GM18520 (cell line): ENCODE measurements around the gene SPHK2.
A peak's percentile ranks its signal among the peaks of the same experiment; 100 is the strongest.

ENCODE experiments used
- ATAC-seq: cut with Tn5 transposase; IDR thresholded peaks from one replicate; pipeline ENCODE4 v1.9.1; 2021; ENCODE audit not compliant: unreplicated experiment

SPHK2 gene

GRCh38 chr19:48635966-48636858, 16.9 kb downstream of the SPHK2 start:
- ATAC-seq, result no peak

DNA sequence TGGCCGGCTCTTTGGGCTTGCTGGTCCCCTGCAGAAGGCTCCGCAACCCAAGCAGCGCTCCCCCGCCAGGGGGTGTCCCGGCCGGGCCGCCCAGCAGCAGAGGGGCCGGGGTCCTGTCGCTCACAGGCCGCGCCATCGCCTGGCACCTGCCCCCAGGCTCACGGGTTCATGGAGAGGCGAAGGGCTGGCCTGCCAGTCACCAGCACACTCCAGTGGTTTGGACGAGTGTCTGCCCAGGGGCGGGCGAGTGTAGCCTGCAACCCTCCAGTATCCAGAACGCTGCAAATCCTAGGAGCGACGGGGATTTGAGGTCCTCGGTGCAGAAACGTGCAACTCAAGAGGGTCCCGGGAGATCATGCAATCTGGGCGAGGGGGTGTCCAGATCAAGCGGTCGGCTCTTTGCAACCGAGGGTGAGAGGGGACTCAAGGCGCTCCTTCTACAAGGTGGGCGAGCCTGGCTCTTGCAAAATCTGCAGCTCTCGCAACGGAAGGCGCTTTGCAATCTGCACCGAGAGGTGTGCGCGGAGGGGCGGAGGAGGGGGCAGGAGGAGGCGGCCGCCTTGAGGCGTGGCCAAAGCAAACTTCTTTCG, 17.6 kb downstream of the SPHK2 start, which contains the start of gene DBP:
DBP (minus strand) TSS at position 521 of the 590 bp plus-strand sequence; CDS start at position 136, 385 bp downstream.
- ATAC-seq, result no peak

GRCh38 chr19:48637449-48637947, 18.2 kb downstream of the SPHK2 start:
- peak; percentile 75 for ATAC-seq

DNA sequence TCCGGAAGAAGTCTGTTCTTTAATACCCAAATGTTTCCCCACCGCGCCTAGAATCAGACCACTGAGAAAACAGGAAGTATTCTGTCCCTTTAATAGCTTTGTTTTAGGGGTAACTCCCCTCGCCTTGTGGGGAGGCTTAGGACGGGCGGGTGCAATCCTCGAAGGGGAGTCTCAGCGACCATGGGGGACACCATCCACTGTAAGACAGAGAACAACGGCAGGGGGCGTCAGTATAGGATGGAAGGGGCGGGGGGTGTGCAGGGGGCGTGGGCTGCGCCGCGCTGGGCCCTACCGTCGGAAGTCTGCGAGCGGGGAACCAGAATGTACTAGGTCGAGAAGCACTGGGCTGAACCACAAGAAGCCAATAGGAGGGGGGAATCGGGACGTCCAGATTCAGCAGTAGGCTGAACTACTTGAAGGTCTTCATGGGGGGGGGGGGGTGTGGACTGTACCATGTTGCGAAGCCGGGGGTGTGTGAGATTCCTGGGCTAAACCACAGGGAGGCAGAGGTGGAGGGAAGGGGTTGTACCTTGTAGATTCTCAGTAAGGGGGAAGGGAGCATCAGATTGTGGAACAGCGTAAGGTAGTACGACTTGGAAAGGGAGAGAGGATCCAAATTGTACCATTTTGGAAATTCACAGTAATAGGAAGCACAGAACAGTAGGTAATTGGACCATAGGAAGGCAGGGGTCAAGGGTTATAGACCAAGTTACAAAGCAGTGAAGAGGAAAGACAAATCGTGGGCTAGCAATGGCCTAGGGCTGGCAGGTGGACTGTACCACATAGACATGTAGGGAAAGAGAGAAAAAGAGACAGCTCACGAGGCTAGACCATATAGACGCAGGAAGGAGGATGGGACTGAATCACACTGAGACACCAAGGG, 18.9 kb downstream of the SPHK2 start:
- ATAC-seq, result peak; percentile 8

DNA sequence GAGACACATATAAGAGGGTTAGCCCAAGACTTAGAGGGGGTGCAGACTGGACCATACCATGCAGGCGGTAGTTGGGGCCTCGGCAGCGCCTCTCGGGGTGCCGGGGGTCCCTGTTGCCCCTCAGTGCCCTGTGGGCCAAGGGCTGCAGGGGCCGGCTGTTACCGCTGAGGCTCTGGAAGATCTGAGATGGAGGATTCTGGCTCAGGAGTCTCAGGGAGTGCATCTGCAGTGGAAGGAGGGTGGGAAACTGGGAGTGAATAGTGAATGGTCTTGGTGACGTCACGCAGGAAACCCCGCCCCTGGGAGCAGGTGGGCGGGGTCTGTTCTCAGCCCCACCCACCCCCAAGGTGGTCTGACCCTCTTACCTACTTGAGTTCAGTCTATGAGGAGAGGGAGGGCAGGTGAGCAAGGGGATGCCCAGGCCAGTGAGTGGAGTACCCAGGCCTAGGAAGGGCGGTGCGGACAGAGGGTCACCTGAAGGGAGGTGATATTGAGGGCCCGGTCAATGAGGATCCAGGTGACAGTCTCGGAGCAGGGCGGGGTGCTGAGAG, 19.6 kb downstream of the SPHK2 start:
- ATAC-seq, result no peak

DNA sequence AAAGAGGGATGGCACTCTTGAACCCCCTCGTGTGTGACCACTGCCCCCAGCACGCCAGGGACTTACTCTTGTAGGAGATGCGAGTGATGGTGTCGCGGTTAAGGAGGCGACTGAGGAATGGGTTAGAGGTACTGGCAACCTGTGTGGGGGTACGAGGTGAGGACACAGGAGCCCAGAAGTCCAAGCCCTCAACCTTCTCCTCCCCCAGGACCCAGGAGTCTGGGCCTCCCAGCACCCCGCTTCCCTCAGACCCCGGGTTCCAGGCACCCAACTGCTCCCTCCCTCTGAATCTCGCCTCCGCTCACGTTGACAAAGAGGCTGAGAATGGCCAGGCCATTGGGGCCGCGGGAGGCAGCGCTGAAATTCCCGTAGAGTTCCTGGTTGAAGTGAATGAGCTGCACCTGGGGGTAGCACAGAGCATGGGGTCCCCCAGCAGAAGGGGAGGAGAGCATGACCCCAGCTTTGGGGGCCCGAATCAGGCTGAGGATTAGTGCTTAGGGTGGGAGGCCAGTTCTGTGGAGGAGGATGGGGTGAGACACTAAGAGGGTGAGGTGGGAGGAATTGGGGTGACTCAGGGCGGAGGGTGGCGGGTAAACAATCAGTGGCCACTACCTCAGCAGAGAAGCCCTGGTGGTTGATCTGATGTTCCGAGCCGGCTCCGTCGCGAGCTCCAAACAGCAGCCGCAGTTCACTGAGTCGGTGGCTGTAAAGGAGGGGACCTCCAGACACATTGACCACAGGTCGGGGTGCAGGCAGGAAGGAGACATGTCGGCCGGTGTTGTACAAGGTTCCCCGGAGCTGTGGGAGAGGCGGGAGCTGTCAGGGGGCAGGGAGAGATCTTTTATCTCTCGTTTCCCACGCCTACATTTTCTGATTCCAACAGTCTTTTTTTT, 20.4 kb downstream of the SPHK2 start:
- no peak for ATAC-seq

DNA sequence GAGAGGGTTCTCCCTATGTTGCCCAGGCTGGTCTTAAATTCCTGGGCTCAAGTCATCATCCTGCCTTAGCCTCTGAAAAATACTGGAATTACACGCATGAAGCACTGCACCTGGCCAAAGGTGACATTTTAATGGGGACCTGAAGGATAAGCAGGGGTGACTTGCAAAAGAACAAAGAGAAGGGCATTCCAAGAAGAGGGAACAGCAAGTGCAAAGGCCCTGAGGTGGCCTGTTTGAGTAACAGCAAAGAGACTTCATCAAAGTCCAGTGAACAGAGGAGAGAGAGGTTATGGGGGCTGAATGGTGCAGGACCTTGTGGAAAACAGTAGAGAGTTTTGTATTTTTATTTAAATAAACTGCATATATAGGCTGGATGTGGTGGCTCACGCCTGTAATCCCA, 22.5 kb downstream of the SPHK2 start:
- no peak for ATAC-seq

GRCh38 chr19:48642862-48643261, 23.6 kb downstream of the SPHK2 start:
- no peak for ATAC-seq

GRCh38 chr19:48644355-48644754, 25.0 kb downstream of the SPHK2 start:
- no peak for ATAC-seq

DNA sequence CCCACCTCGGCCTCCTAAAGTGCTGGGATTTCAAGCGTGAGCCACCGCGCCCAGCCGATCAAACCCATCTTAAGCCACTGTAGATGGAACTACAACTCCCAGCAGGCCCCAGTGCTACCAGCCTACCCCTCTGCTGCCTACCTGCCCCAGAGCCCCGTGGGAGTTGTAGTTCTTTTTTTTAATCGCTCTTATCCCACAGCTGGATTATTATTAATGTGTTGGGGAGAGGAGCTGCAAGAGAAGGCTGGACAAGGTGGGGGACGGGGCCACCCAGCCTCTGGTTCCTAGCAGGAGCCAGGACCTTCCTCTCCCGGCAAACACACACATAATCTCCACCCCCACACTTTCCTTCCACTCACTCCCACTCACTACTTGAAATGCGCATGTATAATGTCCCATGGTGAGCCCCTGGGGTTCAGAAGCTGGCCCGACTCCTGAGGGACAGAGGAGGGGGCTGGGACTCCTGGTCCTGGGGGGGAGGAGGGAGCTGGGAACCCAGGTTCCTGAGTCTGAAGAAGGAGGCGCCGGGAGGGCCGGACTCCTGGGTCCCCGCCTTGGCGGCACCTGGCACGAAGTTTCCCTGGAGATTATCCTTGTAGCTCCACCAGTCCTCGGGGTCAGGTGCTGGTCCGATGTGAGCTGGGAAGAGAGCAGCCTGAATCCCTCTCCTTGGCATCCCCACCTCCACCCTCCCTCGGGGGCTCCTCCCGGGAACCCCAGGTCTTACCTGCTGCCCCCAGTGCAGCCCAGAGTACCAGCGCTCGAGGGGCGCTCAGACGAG, 25.7 kb downstream of the SPHK2 start:
- no peak for ATAC-seq

DNA sequence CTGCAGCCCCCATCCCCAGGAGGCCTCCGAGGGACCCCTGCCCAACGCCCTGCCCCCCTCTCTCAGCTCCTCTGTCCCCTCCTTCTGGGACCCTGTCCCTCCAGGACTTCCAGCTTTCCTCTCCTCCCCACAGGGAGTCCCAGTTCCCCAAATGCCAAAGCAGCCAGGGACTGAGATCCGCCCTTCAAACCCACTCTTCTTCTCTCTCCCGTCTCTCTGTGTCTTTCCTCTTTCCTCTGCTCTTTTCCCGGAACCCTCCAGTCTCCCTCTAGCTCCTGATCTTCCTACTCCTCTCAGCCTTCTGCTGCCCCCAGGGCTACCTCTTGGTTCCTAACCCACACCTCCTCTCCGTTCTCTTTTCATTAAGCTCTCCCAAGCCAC, 26.3 kb downstream of the SPHK2 start:
- no peak for ATAC-seq

DNA sequence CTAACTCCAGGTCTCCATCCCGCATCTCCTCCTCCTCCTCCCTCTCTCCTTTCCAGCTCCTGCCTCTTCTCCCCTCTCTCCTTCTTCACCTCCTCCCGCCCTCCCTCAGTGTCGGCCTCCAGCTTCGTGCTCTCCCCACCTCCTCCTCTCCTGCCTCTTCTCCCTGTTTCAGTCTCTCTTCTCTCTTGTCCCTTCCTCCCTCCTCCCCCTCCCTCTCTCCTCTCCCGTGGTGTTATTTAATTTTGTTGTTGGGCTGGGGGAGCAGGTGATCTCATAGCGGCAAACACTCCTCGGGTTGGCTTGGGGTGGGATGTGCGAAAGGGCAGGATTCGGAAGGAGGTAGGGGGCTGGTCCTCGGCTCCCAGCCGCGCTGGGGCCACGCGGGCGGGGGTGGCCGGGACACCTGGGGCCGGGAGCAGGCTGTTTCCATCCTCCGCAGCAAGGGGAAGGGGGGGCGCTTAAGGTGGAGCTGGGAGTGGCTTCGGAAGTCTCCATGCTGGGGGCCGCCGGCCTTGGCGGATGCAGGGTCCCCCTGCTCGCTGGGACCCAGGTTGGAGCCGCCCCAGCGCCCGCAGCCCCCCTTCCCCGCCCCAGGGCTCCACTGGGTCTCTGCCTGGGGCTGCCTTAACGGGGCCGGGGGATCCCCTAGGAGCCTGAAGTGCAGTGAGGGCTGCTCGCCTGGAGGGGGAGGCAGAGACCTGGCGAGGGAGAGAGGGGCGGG, 26.9 kb downstream of the SPHK2 start, which contains the start of gene CA11:
CA11 (minus strand) TSS at position 187 of the 721 bp plus-strand sequence. CDS start 555 bp downstream, outside the sequence.
- peak; percentile 57 for ATAC-seq

DNA sequence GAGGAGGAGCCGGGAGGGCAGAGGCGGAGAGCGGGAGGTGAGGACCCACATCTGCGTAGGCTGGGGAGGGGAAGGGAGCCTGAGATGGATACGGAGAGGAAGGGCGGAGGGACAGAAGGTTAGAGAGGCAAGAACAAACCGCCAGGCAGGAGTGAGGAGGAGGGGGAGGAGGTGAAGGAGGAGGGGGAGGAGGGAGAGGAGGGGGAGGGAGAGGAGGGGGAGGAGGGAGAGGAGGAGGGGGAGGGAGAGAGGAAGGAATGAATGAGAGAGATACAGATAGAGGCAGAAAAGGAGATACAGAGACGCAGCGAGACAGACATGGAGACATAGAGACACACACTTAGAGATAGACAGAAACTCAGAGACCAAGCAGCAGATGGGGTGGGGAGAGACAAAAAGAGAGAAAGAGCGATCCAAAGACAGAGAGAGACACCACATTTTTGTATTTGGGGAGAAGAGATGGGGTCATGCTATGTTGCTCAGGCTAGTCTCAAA, 27.5 kb downstream of the SPHK2 start:
- ATAC-seq, result no peak

- ATAC-seq, result no peak
Observed at GRCh38 chr19:48648134-48648533, 28.8 kb downstream of the SPHK2 start.

DNA sequence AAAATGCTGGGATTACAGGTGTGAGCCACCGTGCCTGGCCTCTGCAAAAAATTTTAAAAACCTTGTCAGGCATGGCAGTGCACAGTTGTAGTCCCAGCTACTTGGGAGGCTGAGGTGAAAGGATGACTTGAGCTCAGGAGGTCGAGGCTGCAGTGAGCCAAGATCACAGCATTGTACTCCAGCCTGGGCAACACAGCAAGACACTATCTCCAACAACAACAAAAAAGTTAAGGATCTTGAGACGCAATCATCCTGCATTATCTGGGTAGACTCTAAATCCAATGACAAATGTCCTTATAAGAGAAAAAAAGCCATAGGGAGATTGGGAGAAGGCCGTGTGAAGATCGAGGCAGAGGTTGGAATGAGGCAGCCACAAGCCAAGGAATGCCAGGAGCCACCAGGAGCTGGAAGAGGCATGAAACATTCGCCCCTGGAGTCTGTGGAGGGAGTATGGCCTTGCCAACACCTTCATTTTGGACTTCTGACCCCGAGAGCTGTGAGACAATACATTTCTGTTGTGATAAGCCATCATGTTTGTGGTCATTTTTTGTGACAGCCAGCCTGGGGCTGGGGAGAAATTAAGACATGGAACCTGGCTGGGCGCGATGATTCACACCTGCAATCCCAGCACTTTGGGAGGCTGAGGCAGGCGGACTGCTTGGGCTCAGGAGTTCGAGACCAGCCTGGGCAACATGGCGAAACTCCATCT, 31.8 kb downstream of the SPHK2 start:
- no peak for ATAC-seq

DNA sequence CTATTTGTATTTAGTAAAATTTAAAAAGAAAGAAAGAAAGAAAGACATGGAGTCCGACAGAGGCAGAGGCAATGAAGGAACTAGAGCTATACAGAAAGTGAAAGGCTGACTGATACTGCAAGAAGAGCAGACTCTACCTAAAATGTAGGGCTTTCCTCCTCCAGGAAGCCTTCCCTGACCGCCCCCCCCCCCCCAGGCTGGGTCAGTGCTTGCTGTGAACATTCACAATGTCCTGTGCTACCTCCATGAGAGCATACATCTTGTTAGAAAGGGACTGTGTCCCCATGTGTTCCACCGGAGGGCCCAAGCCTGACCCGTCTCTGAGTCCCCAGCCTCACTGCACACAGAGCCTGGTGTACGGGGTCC, 32.4 kb downstream of the SPHK2 start:
- no peak for ATAC-seq

GRCh38 chr19:48654299-48655059, 35.2 kb downstream of the SPHK2 start:
- no peak for ATAC-seq
